GM10266 (cell line): Measurements from ENCODE around the gene PRCP.

Experiments used
- DNase-seq: peaks from one replicate; pipeline ENCODE4 v3.0.0; 2012; ENCODE audit errors: extremely low spot score
- CTCF ChIP-seq: IDR thresholded peaks from 2 replicates; pipeline ENCODE4 v1.5.1; 2012; ENCODE audit warnings: mild to moderate bottlenecking, low read depth; ENCODE audit not compliant: control insufficient read depth, insufficient read depth; ENCODE audit errors: missing control alignments

The PRCP gene

GRCh38 chr11:82899186-82899820, 927 bp downstream of the PRCP start:
- no peak for DNase-seq
- no peak for TF ChIP-seq CTCF

- no peak for DNase-seq
- TF ChIP-seq CTCF, result no peak
Measured at GRCh38 chr11:82898241-82898640, 2.0 kb downstream of the PRCP start.

- no peak for DNase-seq
- no peak for TF ChIP-seq CTCF
Measured at GRCh38 chr11:82896183-82896582, 4.0 kb downstream of the PRCP start.

- DNase-seq, result peak; percentile 23
- no peak for TF ChIP-seq CTCF
Measured at GRCh38 chr11:82895437-82896091, 4.7 kb downstream of the PRCP start.

- TF ChIP-seq CTCF, result no peak
- DNase-seq, result no peak
Measured at GRCh38 chr11:82892611-82893169, 7.5 kb downstream of the PRCP start.

GRCh38 chr11:82890936-82891335, 9.3 kb downstream of the PRCP start:
- no peak for DNase-seq
- TF ChIP-seq CTCF, result no peak

- no peak for DNase-seq
- TF ChIP-seq CTCF, result no peak
Measured at GRCh38 chr11:82890002-82890341, 10.3 kb downstream of the PRCP start.
